ENCODE results near the gene WDR36. TPM values are rescaled to one million over a fixed set of nuclear protein-coding genes. Genes with fewer than 3 reads are reported as not detected.

WDR36 gene
- 22.7 TPM for total RNA-seq (2013)
- 1 to 10 TPM; 7.2 to 8.7 (median 8.2) TPM for polyA plus RNA-seq
- 9.3 and 13.0 TPM in 2 replicates for polyA minus RNA-seq
- 7.5 to 35.0 (median 22.2) reads per million in 11 experiments for total RNA-seq

- peaks cover 10% of the 10 kb centered on the region for H4K20me1 ChIP-seq (ENCODE audit: insufficient read depth, low read length)
- peaks cover 0 to 4% (median 0%) of the 10 kb centered on the region in 7 donors for H3K9me3 Mint-ChIP-seq
- H3K27ac Mint-ChIP-seq, result peak within 1 kb of the TSS; percentile 92 to 98 (median 96)
- H3K36me3 Mint-ChIP-seq, result peaks cover 10 to 12% of the 10 kb centered on the region in 2 donors
- H3K27me3 ChIP-seq (ENCODE audit: control insufficient read depth in 2 of 2, insufficient read depth in 2 of 2, low read length in 2 of 2), result no peaks in the 10 kb centered on the region
- H3K27me3 Mint-ChIP-seq (ENCODE audit: low read depth in 3 of 3), result peaks cover 0 to 2% (median 0%) of the 10 kb centered on the region in 3 donors
- peaks cover 26% of the 10 kb centered on the region for H3K4me1 Mint-ChIP-seq
- H3K9ac ChIP-seq (ENCODE audit: insufficient read depth, low read length, poor library complexity, severe bottlenecking), result peak within 1 kb of the TSS; percentile 62
- no peak for TF ChIP-seq CTCF (IDR thresholded peaks at IDR 0.05)
- peaks cover 23 to 31% of the 10 kb centered on the region in 2 donors for H3K4me1 ChIP-seq (ENCODE audit: control insufficient read depth in 1 of 2, insufficient read depth in 2 of 2, low read length in 2 of 2)
- peaks cover 37% of the 10 kb centered on the region for H3K79me2 ChIP-seq (ENCODE audit: insufficient read depth, low read length)
- H3K9me3 ChIP-seq (replicated peaks in 1 of 2; ENCODE audit: control insufficient read depth in 1 of 2, insufficient read depth in 1 of 2, low read length in 2 of 2), result no peaks in the 10 kb centered on the region
- H3K4me3 Mint-ChIP-seq, result peak within 1 kb of the TSS; percentile 94 to 98
- H3K27ac ChIP-seq (ENCODE audit: low read depth in 1 of 2, low read length in 2 of 2), result peak within 1 kb of the TSS; percentile 73 to 83
- peaks cover 8 to 21% of the 10 kb centered on the region in 2 donors for H3K36me3 ChIP-seq (replicated peaks in 1 of 2; ENCODE audit: control insufficient read depth in 1 of 2, insufficient read depth in 2 of 2, low read length in 2 of 2)
- intact Hi-C loops (cut with micrococcal nuclease), result loop anchor here in 1 of 2 donors (10.0 kb wide), 2 partner anchors 357 to 1073 kb away; partner anchors contain the start of gene SLC25A46
- H2AFZ ChIP-seq (ENCODE audit: insufficient read depth, low read depth, low read length, poor library complexity, severe bottlenecking), result peak within 1 kb of the TSS; percentile 93
- peak within 1 kb of the TSS; percentile 65 to 94 (median 91) for H3K4me3 ChIP-seq (replicated peaks in 1 of 3; ENCODE audit: low read depth in 2 of 3, low read length in 3 of 3)
- H3K4me2 ChIP-seq (replicated peaks; ENCODE audit: extremely low read depth, low read length, poor library complexity, severe bottlenecking), result peak within 1 kb of the TSS; percentile 86
- 1% methylated on average over 45 of the region's 50 CpGs for WGBS (ENCODE audit: insufficient coverage)
- DNase-seq, result peak; percentile 82 to 88 (median 85)
Measured at GRCh38 chr5:111092062-111092853, at the start of gene WDR36. WDR36 (plus strand) TSS chr5:111092348; CDS start chr5:111092457, 109 bp downstream.

- Histone ChIP-seq H3K27me3 (ENCODE audit: control insufficient read depth in 2 of 2, insufficient read depth in 2 of 2, low read length in 2 of 2) (no peaks in the 10 kb centered on the region), H3K27ac (ENCODE audit: low read depth in 1 of 2, low read length in 2 of 2) (no peak overlapping the region), H4K20me1 (ENCODE audit: insufficient read depth, low read length) (no peaks in the 10 kb centered on the region), H3K36me3 (replicated peaks in 1 of 2; ENCODE audit: control insufficient read depth in 1 of 2, insufficient read depth in 2 of 2, low read length in 2 of 2) (no peaks in the 10 kb centered on the region), H2AFZ (ENCODE audit: insufficient read depth, low read depth, low read length, poor library complexity, severe bottlenecking) (no peak overlapping the region), H3K9me3 (replicated peaks in 1 of 2; ENCODE audit: control insufficient read depth in 1 of 2, insufficient read depth in 1 of 2, low read length in 2 of 2) (no peaks in the 10 kb centered on the region), H3K9ac (ENCODE audit: insufficient read depth, low read length, poor library complexity, severe bottlenecking) (no peak overlapping the region), H3K4me2 (replicated peaks; ENCODE audit: extremely low read depth, low read length, poor library complexity, severe bottlenecking) (no peak overlapping the region), H3K79me2 (ENCODE audit: insufficient read depth, low read length) (no peaks in the 10 kb centered on the region), H3K4me1 (ENCODE audit: control insufficient read depth in 1 of 2, insufficient read depth in 2 of 2, low read length in 2 of 2) (no peaks in the 10 kb centered on the region), H3K4me3 (replicated peaks in 1 of 3; ENCODE audit: low read depth in 2 of 3, low read length in 3 of 3) (no peak overlapping the region)
- Mint-ChIP-seq H3K4me3 (no peak overlapping the region), H3K9me3 (peaks cover 2 to 9% (median 3%) of the 10 kb centered on the region in 7 donors), H3K36me3 (no peaks in the 10 kb centered on the region), H3K4me1 (no peaks in the 10 kb centered on the region), H3K27me3 (ENCODE audit: low read depth in 3 of 3) (peaks cover 0 to 4% (median 0%) of the 10 kb centered on the region in 3 donors), H3K27ac (no peak overlapping the region)
- DNase-seq, result no peak
- intact Hi-C loops (cut with micrococcal nuclease), result no loop called here
- TF ChIP-seq CTCF (IDR thresholded peaks at IDR 0.05), result no peak
- no CpG with 5 or more reads among the region's 5 CpGs for WGBS (ENCODE audit: insufficient coverage)
Measured at GRCh38 chr5:111043712-111044506, 48.2 kb upstream of the WDR36 start.

Measured in CD14-positive monocyte (primary cell).